22Rv1 (cell line): Measurements from ENCODE around the gene LIN7B.

ENCODE experiments used
- ZFX ChIP-seq: fragments of 450-650 bp; IDR thresholded peaks from 2 replicates; pipeline ENCODE4 v1.6.1; 2017; ENCODE audit warnings: antibody characterized with exemption, borderline replicate concordance
- TF ChIP-seq, protein P1 (sequence below): fragments of 450-650 bp; IDR thresholded peaks from 2 replicates; pipeline ENCODE4 v1.5.1; 2017; ENCODE audit warnings: mild to moderate bottlenecking

DNA sequence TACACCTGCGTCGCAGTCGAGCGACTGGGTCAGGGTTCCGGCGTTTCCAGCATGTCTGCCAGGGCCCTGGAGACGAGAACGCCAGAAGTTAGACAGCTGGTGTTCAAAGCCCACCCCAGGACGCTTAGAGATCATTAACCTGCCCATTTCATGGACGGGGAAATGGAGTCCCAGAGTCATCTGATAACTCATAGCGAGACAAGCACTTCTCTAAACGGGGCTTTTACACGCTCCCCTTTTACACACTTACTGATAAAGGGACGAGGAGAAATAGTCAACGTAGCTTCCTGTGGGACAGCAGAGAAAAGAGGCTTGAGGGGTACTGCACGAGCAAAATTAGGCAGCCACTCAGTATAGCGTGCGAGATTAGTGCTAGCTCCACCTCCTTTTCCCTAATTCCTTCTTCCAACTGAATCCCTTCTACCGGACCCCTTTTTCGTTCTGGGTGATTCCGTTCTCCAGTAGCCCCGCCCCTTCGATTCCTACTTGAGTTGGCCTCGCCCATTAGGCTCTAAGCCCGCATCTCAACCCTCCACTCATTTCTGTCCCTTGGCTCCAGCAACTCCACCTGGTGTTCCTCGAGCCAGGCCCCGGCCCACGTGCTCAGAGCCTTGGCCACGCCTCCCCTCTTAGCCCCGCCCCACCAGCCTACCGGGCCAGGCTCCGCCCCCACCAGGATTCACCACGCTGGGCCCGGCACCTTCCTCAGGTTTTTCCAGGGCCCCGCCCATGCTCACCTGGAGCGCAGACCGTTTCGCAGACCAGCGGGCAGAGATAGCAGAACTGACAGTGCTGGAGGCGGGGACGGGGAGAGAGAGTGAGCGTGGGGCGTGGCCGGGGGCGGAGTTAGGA, 37.3 kb downstream of the LIN7B start:
- TF ChIP-seq, protein P1, sequence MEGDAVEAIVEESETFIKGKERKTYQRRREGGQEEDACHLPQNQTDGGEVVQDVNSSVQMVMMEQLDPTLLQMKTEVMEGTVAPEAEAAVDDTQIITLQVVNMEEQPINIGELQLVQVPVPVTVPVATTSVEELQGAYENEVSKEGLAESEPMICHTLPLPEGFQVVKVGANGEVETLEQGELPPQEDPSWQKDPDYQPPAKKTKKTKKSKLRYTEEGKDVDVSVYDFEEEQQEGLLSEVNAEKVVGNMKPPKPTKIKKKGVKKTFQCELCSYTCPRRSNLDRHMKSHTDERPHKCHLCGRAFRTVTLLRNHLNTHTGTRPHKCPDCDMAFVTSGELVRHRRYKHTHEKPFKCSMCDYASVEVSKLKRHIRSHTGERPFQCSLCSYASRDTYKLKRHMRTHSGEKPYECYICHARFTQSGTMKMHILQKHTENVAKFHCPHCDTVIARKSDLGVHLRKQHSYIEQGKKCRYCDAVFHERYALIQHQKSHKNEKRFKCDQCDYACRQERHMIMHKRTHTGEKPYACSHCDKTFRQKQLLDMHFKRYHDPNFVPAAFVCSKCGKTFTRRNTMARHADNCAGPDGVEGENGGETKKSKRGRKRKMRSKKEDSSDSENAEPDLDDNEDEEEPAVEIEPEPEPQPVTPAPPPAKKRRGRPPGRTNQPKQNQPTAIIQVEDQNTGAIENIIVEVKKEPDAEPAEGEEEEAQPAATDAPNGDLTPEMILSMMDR, result no peak
- no peak for TF ChIP-seq ZFX
